Coronary artery (tissue), 2 donors: ENCODE measurements around the gene KLHL9.

Experiments
- DNase-seq: peaks from one replicate; pipeline ENCODE4 v3.0.0-alpha.2; 2017; ENCODE audit warnings: low spot score
- H3K27ac ChIP-seq, 2 donors: fragments of 200-600 bp; sonication (generic); one replicate each; pipeline ENCODE4 v1.5.1; 2016 to 2019
- H3K4me3 ChIP-seq: fragments of 200-600 bp; sonication (generic); 2 replicates; pipeline ENCODE4 v1.5.1; 2016; ENCODE audit warnings: mild to moderate bottlenecking, moderate library complexity
- TF ChIP-seq, protein P1 (sequence below): fragments of 200-600 bp; sonication (generic); IDR thresholded peaks from one replicate; pipeline ENCODE4 v1.5.1; 2019; ENCODE audit warnings: antibody characterized with exemption

The KLHL9 gene

DNA sequence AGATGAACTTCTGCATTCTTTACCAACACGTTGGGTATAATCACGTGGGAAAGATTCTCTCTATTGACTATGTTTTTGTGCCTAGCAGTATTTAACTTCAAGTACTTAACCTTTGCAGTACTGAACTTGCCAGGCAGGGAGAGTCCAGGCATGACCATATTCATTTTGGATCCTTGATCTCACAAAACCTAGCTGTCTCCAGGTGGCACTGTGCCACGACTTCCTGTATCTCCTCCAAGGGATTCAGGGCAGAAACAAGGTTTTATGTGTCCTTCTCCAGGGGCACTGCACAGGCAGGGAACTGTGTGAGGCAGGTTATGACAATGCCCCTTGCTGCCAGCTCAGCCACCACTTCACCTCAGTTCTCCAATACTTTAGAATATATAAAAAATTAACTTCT lies 18.3 kb downstream of the KLHL9 start:
- TF ChIP-seq, protein P1, sequence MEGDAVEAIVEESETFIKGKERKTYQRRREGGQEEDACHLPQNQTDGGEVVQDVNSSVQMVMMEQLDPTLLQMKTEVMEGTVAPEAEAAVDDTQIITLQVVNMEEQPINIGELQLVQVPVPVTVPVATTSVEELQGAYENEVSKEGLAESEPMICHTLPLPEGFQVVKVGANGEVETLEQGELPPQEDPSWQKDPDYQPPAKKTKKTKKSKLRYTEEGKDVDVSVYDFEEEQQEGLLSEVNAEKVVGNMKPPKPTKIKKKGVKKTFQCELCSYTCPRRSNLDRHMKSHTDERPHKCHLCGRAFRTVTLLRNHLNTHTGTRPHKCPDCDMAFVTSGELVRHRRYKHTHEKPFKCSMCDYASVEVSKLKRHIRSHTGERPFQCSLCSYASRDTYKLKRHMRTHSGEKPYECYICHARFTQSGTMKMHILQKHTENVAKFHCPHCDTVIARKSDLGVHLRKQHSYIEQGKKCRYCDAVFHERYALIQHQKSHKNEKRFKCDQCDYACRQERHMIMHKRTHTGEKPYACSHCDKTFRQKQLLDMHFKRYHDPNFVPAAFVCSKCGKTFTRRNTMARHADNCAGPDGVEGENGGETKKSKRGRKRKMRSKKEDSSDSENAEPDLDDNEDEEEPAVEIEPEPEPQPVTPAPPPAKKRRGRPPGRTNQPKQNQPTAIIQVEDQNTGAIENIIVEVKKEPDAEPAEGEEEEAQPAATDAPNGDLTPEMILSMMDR, result no peak
- no peak overlapping the region for H3K27ac ChIP-seq
- no peak overlapping the region for H3K4me3 ChIP-seq
- DNase-seq, result no peak

DNA sequence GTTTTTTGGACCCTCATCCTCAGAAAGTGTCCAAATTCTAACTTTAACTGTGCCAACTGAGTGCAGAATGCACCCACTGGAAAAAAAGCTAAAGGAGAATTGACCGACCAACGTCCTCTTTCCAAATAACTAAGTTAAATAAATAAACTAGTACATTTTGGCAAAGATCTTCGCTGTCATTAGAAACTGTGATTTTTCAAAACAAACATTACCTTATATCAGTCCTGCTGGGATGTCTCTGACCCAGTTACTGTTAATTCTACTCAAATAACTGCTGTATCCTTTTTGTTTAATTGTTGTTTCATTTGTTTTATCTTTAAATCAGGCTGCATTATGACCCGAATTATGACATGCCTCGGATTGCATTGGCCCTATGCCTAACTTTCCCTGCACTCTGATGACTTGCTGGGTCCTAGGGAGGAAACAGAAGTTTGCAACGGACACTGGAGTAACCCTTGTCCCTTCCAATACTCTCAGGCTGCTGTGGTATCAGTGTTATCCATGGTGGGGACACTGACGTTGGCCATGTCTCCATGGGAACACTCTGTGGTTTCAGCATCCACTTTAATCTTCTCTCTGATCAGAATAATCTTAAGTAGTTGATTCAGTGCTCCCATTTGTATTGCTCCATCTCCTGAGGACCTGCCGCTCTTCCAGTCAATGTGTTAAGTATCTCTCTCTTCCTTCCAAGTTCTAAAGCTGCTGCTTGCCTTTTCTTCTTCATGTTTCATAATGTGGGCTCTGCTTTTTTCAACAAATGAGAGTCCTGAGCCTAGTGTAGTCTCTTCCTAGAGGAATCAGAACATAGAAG lies 19.0 kb downstream of the KLHL9 start:
- DNase-seq, result no peak
- TF ChIP-seq, protein P1, result no peak
- Histone ChIP-seq H3K27ac (no peak overlapping the region), H3K4me3 (no peak overlapping the region)

DNA sequence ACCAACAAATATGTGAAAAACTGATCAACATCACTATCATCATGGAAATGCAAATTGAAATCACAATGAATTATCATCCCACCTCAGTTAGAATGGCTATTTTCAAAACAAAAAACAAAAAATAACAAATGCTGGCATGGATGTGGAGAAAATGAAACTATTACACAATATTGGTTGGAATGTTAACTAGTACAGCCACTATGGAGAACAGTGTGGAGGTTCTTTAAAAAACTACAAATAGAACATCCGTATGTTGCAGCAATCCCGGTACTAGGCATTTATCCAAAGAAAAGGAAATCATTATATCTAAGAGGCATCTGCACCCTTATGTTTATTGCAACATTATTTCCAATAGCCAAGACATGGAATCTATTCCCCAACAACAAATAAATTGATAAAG lies 21.1 kb downstream of the KLHL9 start:
- TF ChIP-seq, protein P1, result no peak
- H3K27ac ChIP-seq, result no peak overlapping the region
- DNase-seq, result no peak
- no peak overlapping the region for H3K4me3 ChIP-seq

DNA sequence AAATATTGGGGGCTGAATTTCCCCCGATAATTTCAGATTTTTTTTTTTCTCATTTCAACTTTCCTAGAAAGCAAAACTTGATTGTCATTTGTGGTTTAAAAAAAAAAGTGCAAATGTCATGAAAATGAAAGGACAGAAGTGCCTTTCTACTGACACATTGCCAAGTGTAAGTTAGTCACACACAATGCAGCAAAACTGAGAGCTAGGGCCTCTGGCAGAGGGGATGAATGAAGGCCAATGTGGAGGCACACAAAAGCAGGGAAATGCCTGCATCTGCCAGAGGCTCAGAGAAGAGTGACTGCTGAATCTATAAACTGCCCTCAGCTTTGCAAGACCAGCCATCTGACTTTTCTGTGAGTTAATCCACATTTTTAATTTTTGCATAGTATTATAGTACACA lies 23.3 kb downstream of the KLHL9 start:
- TF ChIP-seq, protein P1, result no peak
- no peak overlapping the region for H3K4me3 ChIP-seq
- H3K27ac ChIP-seq, result no peak overlapping the region
- DNase-seq, result no peak

DNA sequence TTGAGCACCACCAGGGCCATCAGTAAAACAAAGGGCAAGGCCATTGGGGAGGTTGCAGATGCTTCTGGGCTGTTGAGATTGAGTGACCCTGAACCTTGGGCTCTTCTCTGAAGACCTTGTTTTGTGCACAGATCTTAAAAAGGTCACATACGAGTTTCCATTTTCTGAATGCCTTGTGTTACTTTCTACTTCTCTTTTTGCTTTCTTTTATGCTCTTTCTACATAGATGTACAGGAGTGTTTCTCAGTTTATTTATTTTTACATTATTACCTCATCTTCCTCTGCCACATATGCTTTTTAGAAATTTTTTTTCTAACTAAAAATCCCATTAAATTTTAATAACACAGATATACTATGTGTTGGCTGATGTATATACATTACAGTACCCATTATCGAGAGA lies 30.0 kb downstream of the KLHL9 start, which contains the start of gene IFNA5:
IFNA5 (minus strand) TSS at position 101 of the 400 bp plus-strand sequence; CDS start at position 44, 57 bp downstream.
- H3K4me3 ChIP-seq, result no peak within 1 kb of the TSS
- TF ChIP-seq, protein P1, result no peak
- no peak within 1 kb of the TSS for H3K27ac ChIP-seq
- no peak for DNase-seq

DNA sequence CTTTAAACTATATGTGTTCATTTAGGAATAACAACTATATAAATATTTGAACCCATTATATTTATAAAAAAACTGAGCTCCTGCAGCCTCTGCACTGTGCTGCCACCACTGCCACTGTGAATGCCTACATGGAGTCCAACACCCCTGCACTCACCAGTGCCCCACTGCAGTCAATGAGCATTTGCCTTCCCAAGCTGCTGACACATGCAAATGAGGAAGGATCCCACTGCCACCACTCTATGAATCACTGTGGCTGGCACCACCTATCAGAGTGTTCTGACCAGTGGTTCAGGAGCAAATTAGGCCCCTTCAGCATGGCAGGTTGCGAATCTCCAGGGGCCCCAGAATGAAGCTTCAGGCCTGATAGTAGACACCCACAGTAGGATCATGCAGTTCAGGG lies 39.2 kb downstream of the KLHL9 start:
- Histone ChIP-seq H3K4me3 (no peak overlapping the region), H3K27ac (no peak overlapping the region)
- TF ChIP-seq, protein P1, result no peak
- DNase-seq, result no peak

DNA sequence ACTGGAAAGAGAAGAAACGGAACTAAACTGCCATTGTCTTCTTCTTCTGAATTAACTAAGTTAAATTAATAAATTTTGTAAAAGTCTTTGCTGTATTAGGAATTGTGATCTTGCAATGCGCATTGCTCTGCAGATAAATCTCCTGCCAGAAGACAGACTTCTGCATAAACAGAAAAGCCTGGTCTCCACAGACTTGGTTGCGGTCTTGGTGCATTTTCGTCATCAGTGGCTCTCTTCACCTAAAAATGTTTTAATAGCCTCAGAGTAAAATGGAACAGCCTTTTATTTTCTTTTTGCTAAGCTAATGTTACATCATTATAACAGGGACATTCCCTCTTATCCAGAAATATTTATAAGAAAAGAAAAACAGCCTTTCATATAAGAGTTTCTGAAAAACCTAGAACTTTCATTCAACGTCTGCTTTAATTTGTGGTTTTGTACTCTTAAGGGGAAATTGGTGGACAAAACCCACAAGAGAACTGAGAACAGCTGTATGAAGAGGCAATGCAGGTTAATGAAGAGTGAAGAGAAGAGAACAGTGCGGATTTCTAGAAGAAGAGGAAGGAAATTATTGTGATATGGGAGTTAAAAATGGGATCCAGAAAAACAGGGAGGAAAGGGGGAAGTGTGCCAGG lies 40.2 kb downstream of the KLHL9 start:
- TF ChIP-seq, protein P1, result no peak
- Histone ChIP-seq H3K27ac (no peak overlapping the region), H3K4me3 (no peak overlapping the region)
- DNase-seq, result no peak
